Activated CD8-positive, alpha-beta memory T cell treated with anti-CD3 and anti-CD28 coated beads for 48 hours (primary cell): ENCODE results near the gene NOX1.

Experiments used
- DNase-seq, 3 experiments: peaks; one replicate each; pipeline ENCODE4 v3.0.0-alpha.2; 2020; ENCODE audit warnings: low read depth in 2 of 3, low spot score in 2 of 3

NOX1 gene

GRCh38 chrX:100874325-100874724 is at the start of gene NOX1:
Gene NOX1 (minus strand): TSS chrX:100874359. CDS start chrX:100874139, 220 bp downstream.
- no peak for DNase-seq

GRCh38 chrX:100915562-100915961 is 41.4 kb upstream of the NOX1 start:
- DNase-seq = no peak

DNA sequence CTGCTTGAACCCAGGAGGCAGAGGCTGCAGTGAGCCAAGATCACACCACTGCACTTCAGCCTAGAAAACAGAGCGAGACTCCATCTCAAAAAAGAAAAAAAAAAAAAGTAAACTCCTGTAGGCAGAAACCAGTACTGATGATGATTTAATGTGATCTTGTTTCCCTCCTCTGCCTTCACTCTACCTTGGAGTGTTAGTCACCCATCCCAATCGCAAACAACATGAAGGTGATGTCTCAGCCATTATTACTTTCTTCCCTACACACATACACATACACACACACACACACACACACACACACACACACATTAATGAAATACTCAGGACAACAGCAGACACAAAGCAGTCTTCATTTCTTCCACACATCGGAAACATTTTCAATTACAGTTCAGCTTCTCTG is 39.0 kb upstream of the NOX1 start:
- DNase-seq = no peak

GRCh38 chrX:100911731-100912130 is 37.6 kb upstream of the NOX1 start:
- DNase-seq = no peak

DNA sequence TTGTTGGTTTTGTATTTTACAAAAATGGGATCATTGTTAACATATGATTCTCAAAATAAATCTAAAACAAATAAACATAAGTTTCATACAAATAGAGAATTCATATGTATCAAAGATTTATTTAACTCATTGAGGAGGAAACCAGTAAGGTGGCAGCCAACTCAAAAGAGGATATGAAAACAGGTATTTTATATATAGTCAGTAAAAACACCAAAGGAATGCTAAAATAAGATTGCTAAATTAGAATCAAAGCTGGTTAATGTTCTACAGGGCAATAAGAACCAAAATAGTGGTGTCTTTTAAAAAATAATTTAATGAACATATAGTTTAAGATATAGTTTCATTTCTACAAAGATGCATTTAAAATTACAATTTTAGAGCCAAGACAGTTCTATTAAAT is 31.5 kb upstream of the NOX1 start:
- no peak for DNase-seq

GRCh38 chrX:100904433-100904832 is 30.3 kb upstream of the NOX1 start:
- no peak for DNase-seq

DNA sequence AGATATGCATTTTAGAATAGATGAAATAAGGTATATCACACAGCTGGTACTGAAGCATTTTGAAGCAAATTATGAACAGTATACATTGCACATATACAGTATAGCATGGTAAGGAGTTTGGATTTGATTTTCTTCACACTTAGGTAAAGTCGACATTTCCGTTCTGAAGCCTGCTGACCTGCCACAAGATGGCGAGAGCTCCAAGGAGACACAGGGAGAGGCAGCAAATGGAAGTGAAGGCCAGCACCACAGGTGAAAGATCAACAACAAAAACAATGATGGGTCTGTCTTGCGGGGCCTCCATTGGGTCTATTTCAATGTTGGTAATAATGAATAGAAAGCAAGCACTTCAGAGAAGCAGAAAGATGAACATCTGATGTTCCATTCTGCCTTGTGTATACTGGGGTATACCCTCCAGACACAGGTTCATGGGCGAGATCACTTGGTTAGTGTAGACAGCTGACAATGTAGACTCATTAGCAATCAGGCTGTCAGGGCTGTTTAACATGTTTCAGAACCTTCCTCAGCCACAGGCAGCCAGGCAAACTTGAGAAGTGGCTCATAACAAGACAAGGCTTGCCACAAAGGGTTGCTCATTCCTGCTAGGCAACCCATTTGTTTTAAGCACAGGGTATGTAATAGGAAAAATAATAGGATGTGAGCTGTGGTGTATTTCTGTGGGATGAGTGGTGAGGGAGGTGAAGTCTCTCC is 21.4 kb upstream of the NOX1 start:
- no peak for DNase-seq

GRCh38 chrX:100883654-100884053 is 9.5 kb upstream of the NOX1 start:
- DNase-seq = no peak

GRCh38 chrX:100880368-100880767 is 6.2 kb upstream of the NOX1 start:
- no peak for DNase-seq

DNA sequence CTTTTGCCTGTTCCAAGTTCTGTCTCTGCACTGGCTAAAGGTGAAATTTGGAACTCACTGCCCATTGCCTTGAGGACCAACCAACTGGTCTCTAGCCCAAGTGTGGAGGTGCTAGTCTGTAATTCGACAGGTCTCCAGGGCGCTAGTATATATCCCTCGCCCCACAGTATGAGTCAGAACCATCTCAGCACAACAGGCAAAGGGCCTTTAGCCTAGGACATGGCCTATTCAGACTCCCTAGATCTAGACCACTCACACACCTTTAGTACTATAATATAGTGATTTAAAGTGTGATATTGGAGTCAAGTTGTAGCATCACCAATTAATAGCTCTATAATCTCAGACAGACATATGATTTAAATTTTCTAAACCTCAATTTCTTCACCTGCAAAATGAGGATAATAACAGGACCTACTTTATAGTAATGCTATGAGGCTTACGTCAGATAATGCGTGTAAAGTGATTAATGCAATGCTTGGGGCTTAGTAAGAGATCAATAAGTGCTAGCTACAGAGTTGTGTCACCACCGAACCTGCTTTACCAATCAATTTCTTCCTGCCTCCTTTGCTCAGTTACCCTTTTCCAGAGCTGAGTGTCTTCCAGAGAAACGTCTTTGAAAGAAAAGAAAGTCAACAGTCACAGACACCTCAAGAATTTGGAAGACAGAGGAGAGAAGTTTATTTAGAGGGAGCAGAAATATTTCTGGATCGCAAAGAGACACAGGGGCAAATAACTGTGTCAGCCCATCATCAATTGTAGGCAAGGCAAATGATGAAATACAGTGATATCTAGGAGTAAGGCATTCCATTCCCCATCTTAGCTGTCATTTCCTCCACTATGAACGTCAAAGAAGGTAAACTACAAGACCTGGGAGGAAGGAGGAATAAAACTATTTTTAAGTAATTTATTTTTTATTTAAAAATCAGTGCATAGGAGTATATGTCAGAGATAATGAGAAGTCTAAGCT is 2.3 kb downstream of the NOX1 start:
- no peak for DNase-seq

GRCh38 chrX:100870527-100870926 is 3.6 kb downstream of the NOX1 start:
- no peak for DNase-seq

DNA sequence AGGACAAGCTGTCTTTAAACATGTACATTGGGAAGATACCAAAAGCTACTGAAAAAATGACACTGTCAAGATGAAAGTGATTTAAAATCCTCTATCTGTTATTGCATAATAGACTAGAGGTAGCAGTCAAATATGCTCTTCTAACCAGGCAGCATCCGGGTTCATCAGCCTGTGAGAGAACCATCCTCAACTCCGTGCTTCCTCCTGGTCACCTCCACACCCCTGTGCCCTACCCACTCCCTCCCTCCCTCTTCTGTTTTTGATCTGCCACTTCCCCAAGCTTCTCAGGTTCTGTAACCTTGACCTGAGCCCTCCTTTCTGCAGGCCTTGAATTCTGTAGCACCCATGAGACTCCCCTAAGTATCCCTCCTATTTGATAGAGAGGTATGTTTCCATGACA is 5.9 kb downstream of the NOX1 start:
- DNase-seq = no peak

DNA sequence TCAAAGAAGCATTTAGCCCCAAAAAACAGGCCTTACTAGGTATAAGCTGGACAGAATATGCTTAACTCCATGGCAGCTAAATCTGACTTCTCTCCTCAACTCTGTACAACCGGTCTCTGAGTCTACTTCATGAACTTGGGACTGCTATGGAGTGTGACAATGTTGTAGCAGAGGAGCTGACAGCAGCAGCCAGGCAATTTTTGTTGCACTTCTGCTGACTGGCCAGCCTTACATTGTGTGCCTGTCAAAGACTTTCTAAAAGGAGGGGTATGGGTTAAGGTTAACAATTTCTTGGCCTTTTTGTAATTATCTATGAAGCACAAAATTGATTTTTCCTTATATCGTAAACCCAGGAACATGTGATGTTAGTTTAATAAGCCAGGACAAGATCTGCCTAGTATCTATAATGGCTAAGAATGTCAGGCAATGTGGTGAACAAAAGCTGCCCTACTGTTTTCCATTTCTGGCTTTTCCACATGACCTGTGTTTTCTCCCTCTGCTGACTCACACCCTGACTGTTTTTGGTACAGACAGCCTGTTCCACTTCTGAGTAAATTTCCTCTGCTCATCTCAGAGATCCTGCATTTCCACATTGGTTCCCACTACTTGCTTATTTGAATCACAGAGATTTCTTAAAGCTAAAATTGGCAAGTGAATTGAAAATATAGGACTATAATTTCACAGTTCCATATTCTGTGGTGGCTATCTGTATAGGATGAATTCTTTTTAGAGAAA is 9.3 kb downstream of the NOX1 start:
- DNase-seq = no peak

DNA sequence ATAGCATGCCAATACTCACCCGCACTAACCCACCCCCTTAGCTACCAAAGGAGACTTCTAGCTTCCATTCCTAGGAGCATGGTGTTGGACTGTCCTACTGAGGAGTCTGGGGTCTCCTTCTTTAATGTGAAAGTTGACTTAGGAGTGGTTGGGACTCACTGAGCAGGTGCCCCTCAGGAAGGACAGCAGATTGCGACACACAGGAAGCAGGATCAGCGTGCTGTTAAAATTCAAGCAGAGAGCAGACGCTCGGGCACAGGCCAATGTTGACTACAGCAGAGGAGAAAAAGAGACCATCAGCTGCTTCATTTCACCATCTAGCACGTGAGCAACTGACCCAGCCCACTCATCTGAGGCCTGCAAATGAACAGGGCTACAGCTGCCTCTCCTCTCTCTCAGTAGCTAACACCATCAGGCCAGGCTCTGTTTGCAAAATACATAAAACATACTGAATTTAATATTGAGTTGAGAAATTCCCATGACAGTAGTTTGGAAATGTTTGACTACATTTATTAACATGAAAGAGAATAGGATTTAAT is 10.8 kb downstream of the NOX1 start:
- DNase-seq = no peak

DNA sequence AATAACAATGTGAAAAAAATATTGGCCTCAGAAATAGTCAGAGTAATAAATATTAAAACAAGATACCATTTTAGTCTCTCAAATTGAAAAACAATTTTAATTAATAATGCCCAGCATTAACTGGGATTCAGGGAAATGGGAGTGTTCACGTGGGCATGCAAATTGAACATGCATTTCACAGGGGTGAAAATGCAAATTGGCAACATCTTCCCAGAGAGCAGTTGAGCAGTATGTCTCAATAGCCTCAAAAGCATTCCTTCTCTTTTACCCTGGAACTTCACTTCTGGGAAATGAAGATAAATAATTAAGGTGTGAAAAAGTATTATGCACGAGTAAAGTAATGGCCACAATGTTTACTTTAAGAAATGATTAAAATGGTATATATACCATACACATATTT is 21.3 kb downstream of the NOX1 start:
- no peak for DNase-seq

DNA sequence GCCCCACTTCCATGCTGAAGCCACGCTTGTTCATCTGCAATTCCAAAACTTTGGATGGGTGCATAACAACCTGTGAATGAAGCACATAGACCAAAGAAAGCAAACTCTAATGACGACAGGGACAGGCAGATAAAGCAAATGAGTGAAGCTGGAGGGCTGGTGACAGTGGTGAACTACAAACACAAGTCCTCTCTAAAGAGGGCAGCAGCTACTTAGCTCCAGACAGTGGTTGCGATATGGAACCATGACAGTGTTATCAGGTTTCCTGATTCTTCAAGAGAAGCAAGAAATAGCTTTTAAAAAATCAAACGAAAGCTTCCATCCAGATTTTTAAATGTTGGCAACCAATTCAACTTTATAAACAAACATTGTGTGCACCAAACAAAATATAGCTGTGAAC is 23.8 kb downstream of the NOX1 start:
- no peak for DNase-seq

DNA sequence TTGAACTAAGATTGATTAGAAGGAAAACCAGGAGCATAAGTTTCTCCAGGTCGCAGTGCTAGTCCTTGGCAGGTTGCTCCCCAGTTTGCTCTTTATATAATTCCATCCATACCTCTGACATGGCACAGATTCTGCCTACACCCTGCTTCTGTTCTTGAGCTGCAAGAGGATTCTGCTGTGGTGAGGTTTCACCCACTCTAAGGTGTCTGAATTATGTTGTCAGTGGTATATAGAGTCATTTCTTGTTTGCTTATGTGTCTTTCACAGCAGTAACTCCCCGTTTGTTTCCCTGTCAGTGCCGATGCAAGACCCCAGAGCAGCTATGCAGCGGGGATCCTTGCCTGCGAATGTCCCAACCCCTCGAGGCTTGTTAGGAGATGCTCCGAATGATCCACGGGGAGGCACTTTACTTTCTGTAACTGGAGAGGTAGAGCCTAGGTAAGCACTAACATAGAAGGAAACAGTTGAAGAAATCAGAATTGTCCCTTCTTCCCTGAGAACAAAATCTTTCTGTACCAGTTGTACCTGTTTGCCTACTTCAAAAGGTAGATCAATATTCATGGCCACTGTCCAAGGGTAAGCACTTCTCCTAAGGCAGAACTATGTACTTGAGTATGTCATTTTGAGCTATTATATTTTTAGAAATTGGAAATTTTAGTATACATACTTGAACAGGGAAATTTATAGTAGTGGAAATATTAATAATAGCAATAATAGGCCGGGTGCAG is 42.8 kb downstream of the NOX1 start:
- no peak for DNase-seq

DNA sequence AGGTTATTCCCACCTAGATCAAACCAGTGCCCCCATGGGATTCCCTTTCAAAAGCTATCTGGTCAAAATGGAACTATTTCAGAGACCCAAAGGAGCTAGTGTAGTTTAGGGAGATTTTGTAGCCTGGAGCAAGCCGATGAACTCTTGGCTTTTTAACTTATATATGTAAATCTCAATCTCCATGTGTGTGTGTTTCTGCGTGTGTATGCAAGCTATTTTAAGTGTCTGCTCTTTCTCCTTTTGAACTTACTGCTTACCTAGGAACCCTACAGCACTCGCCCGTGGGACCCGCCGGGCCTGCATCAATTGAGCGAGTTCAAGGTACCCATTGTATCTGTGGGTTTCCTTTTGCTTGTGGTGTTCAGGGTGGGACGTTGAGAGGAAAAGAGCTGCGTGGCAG is 43.6 kb downstream of the NOX1 start:
- no peak for DNase-seq

DNA sequence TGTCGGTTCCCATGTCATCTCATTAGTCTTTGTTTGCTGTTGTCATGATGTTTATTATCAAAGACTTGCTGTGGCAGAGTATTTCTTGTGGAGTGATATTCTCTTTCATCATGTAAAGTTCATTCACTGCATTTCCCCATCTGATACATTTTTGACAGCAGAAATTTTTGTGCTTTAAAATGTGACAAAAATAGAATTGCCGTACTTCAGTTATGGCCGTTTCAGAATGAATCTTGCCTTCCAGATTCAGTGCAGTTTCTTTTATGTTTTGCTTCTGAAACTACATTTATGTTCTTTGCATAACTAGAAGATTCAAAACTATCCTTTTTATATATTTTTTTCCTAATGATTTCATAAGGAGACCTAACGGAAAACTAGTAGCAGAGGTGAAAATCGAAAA is 44.0 kb downstream of the NOX1 start:
- no peak for DNase-seq

- DNase-seq = no peak
Observed at GRCh38 chrX:100829730-100830129, 44.4 kb downstream of the NOX1 start.
